PC-3 (cell line): ENCODE results near the gene DNER. TPM values are rescaled to one million over a fixed set of nuclear protein-coding genes. Genes with fewer than 3 reads are reported as not detected.

ENCODE experiments used
- ATAC-seq: fragments of 200-7000 bp; cut with Tn5 transposase; 2 replicates; pipeline ENCODE4 v1.9.1; 2020; ENCODE audit warnings: mild to moderate bottlenecking, moderate library complexity
- BruUV-seq: library from RNA; stranded (reverse); fragments of 400-500 nt; replicated peaks from 2 replicates; lab custom pipeline; 2021; lab: Mats Ljungman, UMichigan
- CTCF ChIA-PET: fragments of 300-600 bp; sonication (Branson Sonifier 250); formaldehyde crosslinking; loops from one replicate; lab custom pipeline; 2022; ENCODE audit warnings: antibody characterized with exemption; lab: Charles Lee
- POLR2A ChIA-PET: fragments of 300-600 bp; sonication (Branson Sonifier 250); formaldehyde crosslinking; loops from one replicate; lab custom pipeline; 2022; ENCODE audit warnings: antibody characterized with exemption; ENCODE audit not compliant: unreplicated experiment; lab: Charles Lee
- DNase-seq: peaks from one replicate; pipeline ENCODE4 v3.0.0-alpha.2; 2015
- H2AFZ ChIP-seq: fragments of 300-600 bp; sonication (generic); 2 replicates; pipeline ENCODE4 v1.6.0; 2016; ENCODE audit warnings: antibody characterized with exemption, low read length
- H3F3A ChIP-seq: fragments of 300-600 bp; sonication (generic); one replicate; pipeline ENCODE4 v1.6.0; 2017; ENCODE audit warnings: antibody characterized with exemption, low read length, control low read depth, mild to moderate bottlenecking; ENCODE audit not compliant: unreplicated experiment
- H3K27ac ChIP-seq: fragments of 300-600 bp; sonication (generic); 2 replicates; pipeline ENCODE4 v1.5.1; 2016; ENCODE audit warnings: mild to moderate bottlenecking, low read length
- H3K27me3 ChIP-seq: fragments of 300-600 bp; sonication (generic); 2 replicates; pipeline ENCODE4 v1.6.1; 2016; ENCODE audit warnings: low read length, mixed read lengths
- H3K36me3 ChIP-seq: fragments of 300-600 bp; sonication (generic); 2 replicates; pipeline ENCODE4 v1.6.1; 2016; ENCODE audit warnings: low read depth, mixed run types, low read length, mixed read lengths
- H3K4me1 ChIP-seq: fragments of 300-600 bp; sonication (generic); 2 replicates; pipeline ENCODE4 v1.5.1; 2016; ENCODE audit warnings: low read length; ENCODE audit not compliant: insufficient read depth
- H3K4me2 ChIP-seq: fragments of 300-600 bp; sonication (generic); 2 replicates; pipeline ENCODE4 v1.6.0; 2016; ENCODE audit warnings: low read length
- H3K4me3 ChIP-seq: fragments of 300-600 bp; sonication (generic); 2 replicates; pipeline ENCODE4 v1.5.1; 2016; ENCODE audit warnings: mild to moderate bottlenecking, low read length, mixed read lengths
- H3K79me2 ChIP-seq: fragments of 300-600 bp; sonication (generic); 2 replicates; pipeline ENCODE4 v1.6.1; 2017; ENCODE audit warnings: low read length, mixed read lengths
- H3K9ac ChIP-seq: fragments of 300-600 bp; sonication (generic); 2 replicates; pipeline ENCODE4 v1.6.0; 2016; ENCODE audit warnings: mild to moderate bottlenecking, low read length
- H3K9me2 ChIP-seq: fragments of 300-600 bp; sonication (generic); replicated peaks from 2 replicates; pipeline ENCODE4 v1.6.1; 2016; ENCODE audit warnings: mixed run types, low read length, mixed read lengths
- H3K9me3 ChIP-seq: fragments of 300-600 bp; sonication (generic); 2 replicates; pipeline ENCODE4 v1.6.1; 2016; ENCODE audit warnings: low read length, mixed read lengths
- H4K20me1 ChIP-seq: fragments of 300-600 bp; sonication (generic); 2 replicates; pipeline ENCODE4 v1.6.1; 2016; ENCODE audit warnings: low read length, mixed read lengths
- EZH2 ChIP-seq: fragments of 300-600 bp; sonication (generic); IDR thresholded peaks from one replicate; pipeline ENCODE4 v1.6.1; 2017; ENCODE audit warnings: antibody characterized with exemption, mild to moderate bottlenecking, low read length; ENCODE audit not compliant: unreplicated experiment
- EZH2phosphoT487 ChIP-seq: fragments of 300-600 bp; sonication (generic); IDR thresholded peaks from 2 replicates; pipeline ENCODE4 v1.6.1; 2018; ENCODE audit warnings: mild to moderate bottlenecking, antibody characterized with exemption, low read length, borderline replicate concordance
- intact Hi-C: fragments of 100-400 bp; cut with micrococcal nuclease; formaldehyde crosslinking; loops from 2 replicates; pipeline ENCODE4 v1.9.0; 2023
- total RNA-seq: library from RNA; depleted of rRNA; stranded (reverse); fragments of >200 nt; gene quantifications from 2 replicates; pipeline ENCODE4 v1.2.3, GENCODE V29; 2014
- TF ChIP-seq, protein P1 (sequence below): fragments of 300-600 bp; sonication (generic); conservative IDR thresholded peaks from 2 replicates; pipeline ENCODE4 v1.5.1; 2017; ENCODE audit warnings: antibody characterized with exemption, low read depth, mild to moderate bottlenecking, low read length

DNER gene
- total RNA-seq, 1 experiment from 2014 or later, result 1.1 TPM

DNA sequence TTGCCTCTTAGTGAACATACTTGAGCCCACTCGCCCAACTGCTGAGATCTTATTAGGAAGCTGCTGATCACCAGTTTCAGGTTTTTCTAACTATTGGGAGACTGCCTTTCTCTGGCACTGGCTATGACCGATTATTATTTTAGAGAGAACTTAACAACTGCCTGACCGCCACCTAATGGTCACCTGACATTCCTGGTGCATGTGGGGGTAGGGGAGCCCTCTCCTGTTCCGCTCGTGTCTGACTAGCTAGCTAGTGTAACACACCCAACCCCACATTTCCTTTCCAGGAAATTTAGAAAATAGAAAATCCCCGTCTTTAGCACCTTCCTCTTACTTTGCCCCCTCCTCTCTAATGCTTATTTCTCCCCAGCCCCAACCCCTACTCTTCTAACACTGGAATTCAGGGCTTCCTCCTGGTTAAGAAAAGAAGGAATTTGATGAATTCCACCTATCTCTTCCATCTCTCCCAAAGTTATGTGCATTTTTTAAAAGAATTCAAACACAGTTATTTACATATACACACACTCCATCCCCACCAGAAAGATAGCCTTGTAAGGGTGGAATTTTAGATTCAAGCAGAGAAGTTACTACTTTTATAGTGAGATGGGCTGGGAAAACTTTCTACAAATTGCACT lies 19.4 kb upstream of the DNER start:
- Histone ChIP-seq H3K9me3 (peaks cover 11% of the 10 kb centered on the region; the same call in 1 of the 2 replicates), H3K4me1 (no peaks in the 10 kb centered on the region), H3K79me2 (no peaks in the 10 kb centered on the region), H3K9me2 (no peaks in the 10 kb centered on the region), H3K9ac (no peak overlapping the region), H3K4me3 (no peak overlapping the region), H3K36me3 (no peaks in the 10 kb centered on the region), H4K20me1 (no peaks in the 10 kb centered on the region), H2AFZ (no peak overlapping the region), H3K27ac (no peak overlapping the region), H3K27me3 (no peaks in the 10 kb centered on the region), H3K4me2 (no peak overlapping the region), H3F3A (no peaks in the 10 kb centered on the region)
- ATAC-seq (no peak), DNase-seq (no peak)
- intact Hi-C loops, result no loop called here
- ChIA-PET POLR2A (no interaction called here), CTCF (no interaction called here)
- TF ChIP-seq EZH2phosphoT487 (no peak), EZH2 (no peak)
- TF ChIP-seq, protein P1, sequence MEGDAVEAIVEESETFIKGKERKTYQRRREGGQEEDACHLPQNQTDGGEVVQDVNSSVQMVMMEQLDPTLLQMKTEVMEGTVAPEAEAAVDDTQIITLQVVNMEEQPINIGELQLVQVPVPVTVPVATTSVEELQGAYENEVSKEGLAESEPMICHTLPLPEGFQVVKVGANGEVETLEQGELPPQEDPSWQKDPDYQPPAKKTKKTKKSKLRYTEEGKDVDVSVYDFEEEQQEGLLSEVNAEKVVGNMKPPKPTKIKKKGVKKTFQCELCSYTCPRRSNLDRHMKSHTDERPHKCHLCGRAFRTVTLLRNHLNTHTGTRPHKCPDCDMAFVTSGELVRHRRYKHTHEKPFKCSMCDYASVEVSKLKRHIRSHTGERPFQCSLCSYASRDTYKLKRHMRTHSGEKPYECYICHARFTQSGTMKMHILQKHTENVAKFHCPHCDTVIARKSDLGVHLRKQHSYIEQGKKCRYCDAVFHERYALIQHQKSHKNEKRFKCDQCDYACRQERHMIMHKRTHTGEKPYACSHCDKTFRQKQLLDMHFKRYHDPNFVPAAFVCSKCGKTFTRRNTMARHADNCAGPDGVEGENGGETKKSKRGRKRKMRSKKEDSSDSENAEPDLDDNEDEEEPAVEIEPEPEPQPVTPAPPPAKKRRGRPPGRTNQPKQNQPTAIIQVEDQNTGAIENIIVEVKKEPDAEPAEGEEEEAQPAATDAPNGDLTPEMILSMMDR, result no peak
- no TSS peak for BruUV-seq

DNA sequence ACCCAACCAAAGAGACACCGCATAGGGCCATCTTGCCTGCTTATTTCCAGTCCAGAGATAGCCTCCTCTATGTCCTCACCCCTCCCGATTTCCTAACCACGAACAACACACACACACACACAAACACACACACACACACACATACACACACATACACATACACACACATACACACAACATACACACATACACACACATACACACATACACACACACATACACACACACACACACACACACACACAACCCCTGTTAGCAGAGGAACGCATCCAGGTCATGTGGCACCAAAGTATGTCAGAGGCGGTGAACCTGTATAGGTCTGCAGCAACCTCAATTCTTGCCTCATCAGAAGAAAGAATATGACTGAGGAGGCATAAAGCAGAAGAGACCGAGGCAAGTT lies 18.5 kb upstream of the DNER start:
- intact Hi-C loops, result no loop called here
- DNase-seq (no peak), ATAC-seq (no peak)
- Histone ChIP-seq H3K4me2 (no peak overlapping the region), H3F3A (no peaks in the 10 kb centered on the region), H3K4me3 (no peak overlapping the region), H3K36me3 (no peaks in the 10 kb centered on the region), H3K27me3 (no peaks in the 10 kb centered on the region), H3K9me3 (peaks cover 5% of the 10 kb centered on the region; the same call in 1 of the 2 replicates), H3K79me2 (no peaks in the 10 kb centered on the region), H3K27ac (no peak overlapping the region), H2AFZ (no peak overlapping the region), H4K20me1 (no peaks in the 10 kb centered on the region), H3K9me2 (no peaks in the 10 kb centered on the region), H3K9ac (no peak overlapping the region), H3K4me1 (0 out of 2 replicates have a peak, but pooled peaks cover 3% of the 10 kb centered on the region)
- no peak for TF ChIP-seq EZH2phosphoT487
- TF ChIP-seq, protein P1, result no peak
- TF ChIP-seq EZH2, result no peak
- BruUV-seq, result no TSS peak
- CTCF ChIA-PET, result no interaction called here
- POLR2A ChIA-PET, result no interaction called here

DNA sequence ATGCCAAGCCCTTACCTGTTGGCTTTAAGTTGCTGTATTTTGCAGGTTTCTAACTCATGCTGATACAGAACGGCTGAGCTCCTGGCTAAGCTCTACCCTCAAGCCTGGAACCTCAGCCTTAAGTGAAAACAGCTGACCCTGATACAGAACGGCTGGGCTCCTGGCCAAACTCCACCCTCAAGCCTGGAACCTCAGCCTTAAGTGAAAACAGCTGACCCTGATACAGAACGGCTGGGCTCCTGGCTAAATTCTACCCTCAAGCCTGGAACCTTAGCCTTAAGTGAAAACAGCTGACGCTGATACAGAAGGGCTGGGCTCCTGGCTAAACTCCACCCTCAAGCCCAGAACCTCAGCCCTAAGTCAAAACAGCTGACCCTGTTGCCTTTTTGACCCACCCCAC lies 17.6 kb upstream of the DNER start:
- Histone ChIP-seq H3K4me2 (no peak overlapping the region), H3K27me3 (no peaks in the 10 kb centered on the region), H3K9me2 (no peaks in the 10 kb centered on the region), H2AFZ (no peak overlapping the region), H3F3A (no peaks in the 10 kb centered on the region), H3K4me3 (no peak overlapping the region), H3K9ac (no peak overlapping the region), H3K4me1 (0 out of 2 replicates have a peak, but pooled peaks cover 3% of the 10 kb centered on the region), H4K20me1 (no peaks in the 10 kb centered on the region), H3K27ac (no peak overlapping the region), H3K36me3 (no peaks in the 10 kb centered on the region), H3K79me2 (no peaks in the 10 kb centered on the region), H3K9me3 (no peaks in the 10 kb centered on the region)
- intact Hi-C loops, result no loop called here
- POLR2A ChIA-PET, result no interaction called here
- DNase-seq (no peak), ATAC-seq (no peak)
- no TSS peak for BruUV-seq
- CTCF ChIA-PET, result no interaction called here
- no peak for TF ChIP-seq EZH2
- TF ChIP-seq EZH2phosphoT487, result no peak
- TF ChIP-seq, protein P1, result no peak
